K562 (cell line): ENCODE data around the gene LRMDA. TPM values are rescaled to one million over a fixed set of nuclear protein-coding genes. Genes with fewer than 3 reads are reported as not detected.

Experiments used
- ATAC-seq: fragments of 200-7000 bp; cut with Tn5 transposase; 3 replicates; pipeline ENCODE4 v1.9.1; 2020; ENCODE audit warnings: moderate library complexity
- BruUV-seq: library from RNA; stranded (reverse); fragments of 400-500 nt; replicated peaks from 2 replicates; lab custom pipeline; 2021; lab: Mats Ljungman, UMichigan
- CTCF ChIA-PET: fragments of 300-600 bp; formaldehyde crosslinking; extraction: SDS; loops from one replicate; lab custom pipeline; 2021; ENCODE audit warnings: low intra/inter-chr PET ratio; lab: Yijun Ruan, JAX
- POLR2A ChIA-PET: fragments of 300-600, 350-650 bp; sonication (Branson Sonifier 250); formaldehyde crosslinking; extraction: SDS; loops from one replicate; lab custom pipeline; 2021; ENCODE audit warnings: antibody characterized with exemption, inconsistent platforms; lab: Yijun Ruan, JAX
- DNase-seq, 4 experiments: peaks; one replicate each; pipeline versions ENCODE4 v3.0.0 to v3.0.0-alpha.2; 2011 to 2018; ENCODE audit warnings: low spot score in 3 of 4, mixed read lengths in 3 of 4; ENCODE audit errors: extremely low read depth in 1 of 4
- FAIRE-seq: peaks from 2 replicates; lab custom pipeline; 2011; peaks lifted over from hg19 to GRCh38; lab: Jason Lieb, UNC
- H2AFZ ChIP-seq: 2 replicates; pipeline ENCODE4 v1.6.0; 2011; ENCODE audit warnings: low read depth, low read length, control low read depth, inconsistent platforms
- H3K27ac ChIP-seq: fragments of 200-600 bp; 3 replicates; pipeline ENCODE4 v1.8.0; 2011; ENCODE audit warnings: low read depth, mild to moderate bottlenecking, control low read depth, inconsistent platforms, low read length, moderate library complexity, mixed read lengths; ENCODE audit errors: extremely low read depth
- H3K27me3 ChIP-seq, 2 experiments: fragments of 300-600 bp in 1 of 2; 2 replicates in 1 of 2; 3 replicates in 1 of 2; pipeline versions ENCODE4 v1.6.0 to v1.8.0; 2011; ENCODE audit warnings: inconsistent platforms in 2 of 2, low read length in 2 of 2, mild to moderate bottlenecking in 1 of 2, mixed read lengths in 1 of 2, moderate library complexity in 1 of 2; ENCODE audit not compliant: control insufficient read depth in 2 of 2, insufficient read depth in 2 of 2
- H3K36me3 ChIP-seq: fragments of 300-600 bp; 3 replicates; pipeline ENCODE4 v1.8.0; 2011; ENCODE audit warnings: mild to moderate bottlenecking, low read length, inconsistent platforms; ENCODE audit not compliant: control insufficient read depth, insufficient read depth
- H3K4me1 ChIP-seq, 2 experiments: fragments of 200-600 bp in 1 of 2; replicated peaks in 1 of 2; 2 replicates in 1 of 2; 3 replicates in 1 of 2; pipeline versions ENCODE4 v1.5.1 to v1.8.0; 2011; ENCODE audit warnings: inconsistent platforms in 2 of 2, low read length in 2 of 2, mild to moderate bottlenecking in 1 of 2, mixed read lengths in 1 of 2, moderate library complexity in 1 of 2; ENCODE audit not compliant: control insufficient read depth in 2 of 2, insufficient read depth in 2 of 2
- H3K4me2 ChIP-seq: 2 replicates; pipeline ENCODE4 v1.6.1; 2011; ENCODE audit warnings: low read length, control low read depth, inconsistent platforms, mixed read lengths; ENCODE audit not compliant: insufficient read depth
- H3K4me3 ChIP-seq: fragments of 200-600 bp; sonication (generic), shearing (Covaris generic); 2 replicates; pipeline ENCODE4 v1.5.1; 2016; ENCODE audit warnings: control low read depth, inconsistent platforms
- H3K79me2 ChIP-seq: fragments of 200-600 bp; 3 replicates; pipeline ENCODE4 v1.8.0; 2011; ENCODE audit warnings: low read length, inconsistent platforms; ENCODE audit not compliant: control insufficient read depth, insufficient read depth
- H3K9ac ChIP-seq, 2 experiments: 2 replicates each; pipeline versions ENCODE4 v1.6.0 to v1.6.1; 2011; ENCODE audit warnings: low read depth in 2 of 2, low read length in 2 of 2, control low read depth in 1 of 2, inconsistent platforms in 1 of 2, mild to moderate bottlenecking in 1 of 2, mixed read lengths in 1 of 2; ENCODE audit not compliant: insufficient read depth in 1 of 2
- H3K9me1 ChIP-seq: one replicate; pipeline ENCODE4 v1.6.0; 2011; ENCODE audit warnings: inconsistent platforms, mild to moderate bottlenecking, low read length, moderate library complexity; ENCODE audit not compliant: control insufficient read depth, insufficient read depth
- H3K9me3 ChIP-seq: replicated peaks from 2 replicates; pipeline ENCODE4 v1.5.1; 2011; ENCODE audit warnings: low read depth, low read length, inconsistent platforms; ENCODE audit not compliant: control insufficient read depth, insufficient read depth
- H4K20me1 ChIP-seq: replicated peaks from 2 replicates; pipeline ENCODE4 v1.6.1; 2011; ENCODE audit warnings: low read length, inconsistent platforms, mixed read lengths; ENCODE audit not compliant: control insufficient read depth, insufficient read depth
- E2F4 ChIP-seq: sonication (generic); formaldehyde crosslinking; IDR thresholded peaks from 2 replicates; pipeline ENCODE4 v1.8.0; 2022; ENCODE audit warnings: mild to moderate bottlenecking, low read depth, missing genetic modification reagents
- ETS1 ChIP-seq: conservative IDR thresholded peaks from 2 replicates; pipeline ENCODE4 v1.6.1; 2011; ENCODE audit warnings: low read depth, mild to moderate bottlenecking, low read length; ENCODE audit not compliant: control insufficient read depth
- HDAC2 ChIP-seq: fragments of 450-650 bp; IDR thresholded peaks from 2 replicates; pipeline ENCODE4 v1.6.1; 2016; ENCODE audit warnings: mild to moderate bottlenecking
- IRF2 ChIP-seq: sonication (generic); formaldehyde crosslinking; IDR thresholded peaks from 2 replicates; pipeline ENCODE4 v1.8.1; 2022; ENCODE audit warnings: mild to moderate bottlenecking, missing genetic modification reagents
- KDM5B ChIP-seq: fragments of 200-600 bp; sonication (generic); IDR thresholded peaks from 2 replicates; pipeline ENCODE4 v1.6.1; 2012; ENCODE audit warnings: low read depth, mild to moderate bottlenecking, moderate library complexity, low read length, control low read depth, inconsistent platforms; ENCODE audit not compliant: insufficient replicate concordance
- LCOR ChIP-seq: sonication (generic); formaldehyde crosslinking; IDR thresholded peaks from 2 replicates; pipeline ENCODE4 v1.8.0; 2022; ENCODE audit warnings: mild to moderate bottlenecking, missing genetic modification reagents
- MAFG ChIP-seq: fragments of 450-650 bp; conservative IDR thresholded peaks from 2 replicates; pipeline ENCODE4 v1.6.1; 2016; ENCODE audit warnings: missing genetic modification characterization, missing compliant biosample characterization
- MLLT1 ChIP-seq, 2 experiments: fragments of 450-650 bp; IDR thresholded peaks; 2 replicates each; pipeline ENCODE4 v1.6.1; 2016
- POLR2G ChIP-seq: fragments of 200-400 bp; formaldehyde crosslinking; IDR thresholded peaks from 2 replicates; pipeline ENCODE4 v1.6.1; 2017; ENCODE audit warnings: low read depth, mild to moderate bottlenecking, antibody characterized with exemption, low read length, moderate library complexity
- RBM34 ChIP-seq: fragments of 200-400 bp; formaldehyde crosslinking; IDR thresholded peaks from 2 replicates; pipeline ENCODE4 v1.6.1; 2018; ENCODE audit warnings: low read length, borderline replicate concordance; ENCODE audit not compliant: insufficient read depth
- ZC3H8 ChIP-seq: fragments of 450-650 bp; IDR thresholded peaks from 2 replicates; pipeline ENCODE4 v1.6.1; 2017
- WGBS: fragments of 100-300 bp; shearing (Covaris generic); methylation state at CpG from one replicate; pipeline ENCODE4 v1.1.6; 2016; ENCODE audit warnings: low coverage, mixed read lengths; ENCODE audit not compliant: insufficient coverage; ENCODE audit errors: missing lambda C conversion rate; 5-methylcytosine and 5-hydroxymethylcytosine counted together
- in situ Hi-C: fragments of 300-500 bp; cut with MboI; formaldehyde crosslinking; loops from 4 replicates; pipeline ENCODE4 v1.15.0; 2018; ENCODE audit warnings: inconsistent platforms, mixed read lengths
- intact Hi-C: fragments of 100-400 bp; cut with micrococcal nuclease; formaldehyde crosslinking; loops from 2 replicates; pipeline ENCODE4 v1.14.2; 2022
- polyA plus RNA-seq, 8 experiments: library from polyadenylated mRNA; depleted of rRNA in 4 of 8; stranded (reverse) in 5 of 8; unstranded in 3 of 8; fragments of >200 nt; fragmentation: Nextera tagmentation in 2 of 8; fragmentation: Illumina TruSeq in 1 of 8; extraction: Ambion mirVana in 2 of 8; extraction: Trizol in 1 of 8; gene quantifications; 2 replicates each; pipeline versions ENCODE4 v1.2.1 to v1.2.3, GENCODE V29; 2011 to 2014; ENCODE audit warnings: inconsistent platforms in 1 of 8, missing spikeins in 1 of 8
- total RNA-seq, 7 experiments: library from RNA; depleted of rRNA in 6 of 7; stranded (reverse); fragments of >200 nt in 6 of 7; fragmentation: Illumina TruSeq in 2 of 7; extraction: Trizol in 2 of 7; gene quantifications; 2 replicates each; pipeline versions ENCODE4 v1.2.1 to v1.2.3, GENCODE V29; 2011 to 2021; ENCODE audit warnings: low replicate concordance in 1 of 7
- TF ChIP-seq, protein P1 (sequence below): fragments of 450-650 bp; formaldehyde crosslinking; IDR thresholded peaks from 2 replicates; pipeline ENCODE4 v1.4.0; 2020; ENCODE audit warnings: mild to moderate bottlenecking, moderate library complexity

LRMDA gene
- total and polyA plus RNA-seq, 9 of the 15 experiments (the other 6 are each of a cell fraction or from before 2014, with no cell fraction given) = 0.25 TPM; not detected in 8

GRCh38 chr10:76055466-76055865 lies 624.0 kb downstream of the LRMDA start:
- no peaks in the 10 kb centered on the region for H3K9me3 ChIP-seq
- H3K4me3 ChIP-seq = no peak overlapping the region
- CTCF ChIA-PET = no interaction called here
- H3K36me3 ChIP-seq = no peaks in the 10 kb centered on the region
- H2AFZ ChIP-seq = no peak overlapping the region
- H4K20me1 ChIP-seq = no peaks in the 10 kb centered on the region
- intact Hi-C loops (no loop called here), in situ Hi-C loops (no loop called here)
- no peaks in the 10 kb centered on the region for H3K27me3 ChIP-seq
- H3K27ac ChIP-seq = no peak overlapping the region
- POLR2A ChIA-PET = no interaction called here
- 0% methylated on average over 3 of the region's 3 CpGs for WGBS
- H3K4me1 ChIP-seq = no peaks in the 10 kb centered on the region
- no peaks in the 10 kb centered on the region for H3K79me2 ChIP-seq
- no peaks in the 10 kb centered on the region for H3K9me1 ChIP-seq
- H3K9ac ChIP-seq = no peak overlapping the region
- no peak for ATAC-seq
- FAIRE-seq = no peak
- DNase-seq = no peak
- no TSS peak for BruUV-seq
- H3K4me2 ChIP-seq = no peak overlapping the region
- TF ChIP-seq HDAC2 = no peak
- TF ChIP-seq MLLT1 (IDR thresholded peaks at IDR 0.05) = no peak
- no peak for TF ChIP-seq ETS1
- TF ChIP-seq POLR2G = no peak
- TF ChIP-seq E2F4 (CRISPR knock-in tag) = no peak
- no peak for TF ChIP-seq MAFG (tag)
- no peak for TF ChIP-seq LCOR
- TF ChIP-seq ZC3H8 = no peak
- no peak for TF ChIP-seq KDM5B
- TF ChIP-seq RBM34 = no peak
- TF ChIP-seq IRF2 (CRISPR knock-in tag) = no peak
- TF ChIP-seq, protein P1, sequence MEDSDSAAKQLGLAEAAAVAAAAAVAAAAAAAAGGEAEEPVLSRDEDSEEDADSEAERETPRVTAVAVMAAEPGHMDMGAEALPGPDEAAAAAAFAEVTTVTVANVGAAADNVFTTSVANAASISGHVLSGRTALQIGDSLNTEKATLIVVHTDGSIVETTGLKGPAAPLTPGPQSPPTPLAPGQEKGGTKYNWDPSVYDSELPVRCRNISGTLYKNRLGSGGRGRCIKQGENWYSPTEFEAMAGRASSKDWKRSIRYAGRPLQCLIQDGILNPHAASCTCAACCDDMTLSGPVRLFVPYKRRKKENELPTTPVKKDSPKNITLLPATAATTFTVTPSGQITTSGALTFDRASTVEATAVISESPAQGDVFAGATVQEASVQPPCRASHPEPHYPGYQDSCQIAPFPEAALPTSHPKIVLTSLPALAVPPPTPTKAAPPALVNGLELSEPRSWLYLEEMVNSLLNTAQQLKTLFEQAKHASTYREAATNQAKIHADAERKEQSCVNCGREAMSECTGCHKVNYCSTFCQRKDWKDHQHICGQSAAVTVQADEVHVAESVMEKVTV = no peak
